ENCODE measurements around the gene VTCN1.

The VTCN1 gene

DNA sequence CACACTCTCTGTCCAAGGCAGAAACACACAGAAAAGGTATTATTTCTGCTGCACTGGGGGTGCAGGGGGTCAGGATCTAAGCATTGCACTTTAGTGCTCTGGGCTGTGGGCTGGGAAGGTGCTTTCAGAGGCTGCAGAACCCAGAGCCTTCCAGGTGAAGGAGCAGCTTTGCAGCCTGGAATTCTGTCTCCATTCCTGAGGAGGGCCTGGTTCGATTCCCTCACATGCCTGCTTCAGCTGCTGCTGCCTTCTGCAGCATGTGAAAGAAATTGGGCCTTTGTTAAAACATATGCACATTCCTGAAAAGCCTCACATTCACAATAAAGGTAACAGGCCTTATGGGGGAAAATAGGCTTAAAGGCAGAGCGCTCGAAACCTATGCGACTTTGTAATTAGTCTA, 35.9 kb downstream of the VTCN1 start:
- H2AFZ ChIP-seq (ENCODE audit: low read length): no peak overlapping the region
- no peaks in the 10 kb centered on the region for H4K20me1 ChIP-seq (ENCODE audit: insufficient read depth, low read length)
- H3K9me3 ChIP-seq (replicated peaks; ENCODE audit: insufficient read depth, low read length): no peaks in the 10 kb centered on the region
- no peaks in the 10 kb centered on the region for H3K27me3 ChIP-seq (replicated peaks; ENCODE audit: insufficient read depth, low read length)
- no peaks in the 10 kb centered on the region for H3K36me3 ChIP-seq (replicated peaks; ENCODE audit: insufficient read depth, low read length)
- no peak overlapping the region for H3K9ac ChIP-seq (ENCODE audit: low read length)
- no peaks in the 10 kb centered on the region for H3K79me2 ChIP-seq (ENCODE audit: low read length)
- TF ChIP-seq EZH2phosphoT487 (IDR thresholded peaks at IDR 0.05; ENCODE audit: low read length) (no peak), EZH2 (optimal IDR thresholded peaks at IDR 0.05; ENCODE audit: low read depth, low read length) (no peak)
- H3K9me2 ChIP-seq (replicated peaks; ENCODE audit: insufficient read depth, low read length): no peaks in the 10 kb centered on the region
- no peaks in the 10 kb centered on the region for H3F3A ChIP-seq (ENCODE audit: insufficient read depth, low read length)
- no peaks in the 10 kb centered on the region for H3K4me1 ChIP-seq (ENCODE audit: low read length)
- no peak for DNase-seq
- no peak overlapping the region for H3K4me3 ChIP-seq (ENCODE audit: low read length)
- no peak overlapping the region for H3K4me2 ChIP-seq (ENCODE audit: low read depth, low read length)
- no peak overlapping the region for H3K27ac ChIP-seq (ENCODE audit: low read length)

DNA sequence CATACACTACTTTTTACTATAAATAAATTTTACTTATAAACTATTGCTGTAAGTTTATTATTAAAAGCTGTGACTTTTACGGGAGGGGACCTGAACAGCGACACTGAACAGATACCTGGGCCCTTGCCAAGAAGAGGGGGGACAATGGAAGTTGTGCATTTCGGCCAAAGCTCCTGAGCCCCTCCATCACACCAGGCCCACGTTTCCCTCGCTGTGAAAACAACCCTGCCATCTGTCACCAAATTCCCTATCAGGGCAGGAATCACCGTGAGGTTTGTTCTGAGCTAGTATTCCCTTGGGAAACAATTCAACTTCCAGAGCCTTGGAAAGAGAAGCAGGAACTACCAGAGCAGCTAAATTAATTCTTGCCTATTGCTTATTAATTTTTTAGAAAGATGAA, 37.0 kb downstream of the VTCN1 start:
- H2AFZ ChIP-seq (ENCODE audit: low read length): no peak overlapping the region
- H3K4me3 ChIP-seq (ENCODE audit: low read length): no peak overlapping the region
- no peaks in the 10 kb centered on the region for H3K9me3 ChIP-seq (replicated peaks; ENCODE audit: insufficient read depth, low read length)
- no peak overlapping the region for H3K4me2 ChIP-seq (ENCODE audit: low read depth, low read length)
- no peaks in the 10 kb centered on the region for H3K36me3 ChIP-seq (replicated peaks; ENCODE audit: insufficient read depth, low read length)
- H3K27me3 ChIP-seq (replicated peaks; ENCODE audit: insufficient read depth, low read length): no peaks in the 10 kb centered on the region
- H3K79me2 ChIP-seq (ENCODE audit: low read length): no peaks in the 10 kb centered on the region
- no peaks in the 10 kb centered on the region for H4K20me1 ChIP-seq (ENCODE audit: insufficient read depth, low read length)
- DNase-seq: no peak
- H3F3A ChIP-seq (ENCODE audit: insufficient read depth, low read length): no peaks in the 10 kb centered on the region
- no peaks in the 10 kb centered on the region for H3K9me2 ChIP-seq (replicated peaks; ENCODE audit: insufficient read depth, low read length)
- no peaks in the 10 kb centered on the region for H3K4me1 ChIP-seq (ENCODE audit: low read length)
- no peak overlapping the region for H3K27ac ChIP-seq (ENCODE audit: low read length)
- TF ChIP-seq EZH2 (optimal IDR thresholded peaks at IDR 0.05; ENCODE audit: low read depth, low read length) (no peak), EZH2phosphoT487 (IDR thresholded peaks at IDR 0.05; ENCODE audit: low read length) (no peak)
- H3K9ac ChIP-seq (ENCODE audit: low read length): no peak overlapping the region

DNA sequence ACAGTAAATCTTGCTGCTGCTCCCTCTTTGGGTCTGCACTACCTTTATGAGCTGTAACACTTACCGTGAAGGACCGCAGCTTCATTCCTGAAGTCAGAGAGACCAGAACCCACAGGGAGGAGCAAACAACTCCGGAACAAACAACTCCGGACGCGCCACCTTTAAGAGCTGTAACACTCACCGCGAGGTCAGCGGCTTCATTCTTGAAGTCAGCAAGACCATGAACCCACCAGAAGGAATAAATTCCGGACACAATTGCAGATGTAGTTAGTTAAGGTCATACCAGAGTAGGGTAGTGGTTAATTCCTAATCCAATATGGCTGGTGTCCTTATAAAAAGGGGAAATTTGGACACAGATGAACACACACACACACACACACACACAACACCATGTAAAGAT, 37.7 kb downstream of the VTCN1 start:
- Histone ChIP-seq H3K9ac (ENCODE audit: low read length) (no peak overlapping the region), H3K4me2 (ENCODE audit: low read depth, low read length) (no peak overlapping the region), H3F3A (ENCODE audit: insufficient read depth, low read length) (no peaks in the 10 kb centered on the region), H3K4me3 (ENCODE audit: low read length) (no peak overlapping the region), H3K4me1 (ENCODE audit: low read length) (no peaks in the 10 kb centered on the region), H3K9me2 (replicated peaks; ENCODE audit: insufficient read depth, low read length) (no peaks in the 10 kb centered on the region), H3K27ac (ENCODE audit: low read length) (no peak overlapping the region), H4K20me1 (ENCODE audit: insufficient read depth, low read length) (no peaks in the 10 kb centered on the region), H3K36me3 (replicated peaks; ENCODE audit: insufficient read depth, low read length) (no peaks in the 10 kb centered on the region), H3K9me3 (replicated peaks; ENCODE audit: insufficient read depth, low read length) (no peaks in the 10 kb centered on the region), H2AFZ (ENCODE audit: low read length) (no peak overlapping the region), H3K79me2 (ENCODE audit: low read length) (no peaks in the 10 kb centered on the region), H3K27me3 (replicated peaks; ENCODE audit: insufficient read depth, low read length) (no peaks in the 10 kb centered on the region)
- TF ChIP-seq EZH2 (optimal IDR thresholded peaks at IDR 0.05; ENCODE audit: low read depth, low read length) (no peak), EZH2phosphoT487 (IDR thresholded peaks at IDR 0.05; ENCODE audit: low read length) (no peak)
- TF ChIP-seq, protein P1, sequence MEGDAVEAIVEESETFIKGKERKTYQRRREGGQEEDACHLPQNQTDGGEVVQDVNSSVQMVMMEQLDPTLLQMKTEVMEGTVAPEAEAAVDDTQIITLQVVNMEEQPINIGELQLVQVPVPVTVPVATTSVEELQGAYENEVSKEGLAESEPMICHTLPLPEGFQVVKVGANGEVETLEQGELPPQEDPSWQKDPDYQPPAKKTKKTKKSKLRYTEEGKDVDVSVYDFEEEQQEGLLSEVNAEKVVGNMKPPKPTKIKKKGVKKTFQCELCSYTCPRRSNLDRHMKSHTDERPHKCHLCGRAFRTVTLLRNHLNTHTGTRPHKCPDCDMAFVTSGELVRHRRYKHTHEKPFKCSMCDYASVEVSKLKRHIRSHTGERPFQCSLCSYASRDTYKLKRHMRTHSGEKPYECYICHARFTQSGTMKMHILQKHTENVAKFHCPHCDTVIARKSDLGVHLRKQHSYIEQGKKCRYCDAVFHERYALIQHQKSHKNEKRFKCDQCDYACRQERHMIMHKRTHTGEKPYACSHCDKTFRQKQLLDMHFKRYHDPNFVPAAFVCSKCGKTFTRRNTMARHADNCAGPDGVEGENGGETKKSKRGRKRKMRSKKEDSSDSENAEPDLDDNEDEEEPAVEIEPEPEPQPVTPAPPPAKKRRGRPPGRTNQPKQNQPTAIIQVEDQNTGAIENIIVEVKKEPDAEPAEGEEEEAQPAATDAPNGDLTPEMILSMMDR (IDR thresholded peaks at IDR 0.05; ENCODE audit: low read length): no peak
- DNase-seq: no peak

DNA sequence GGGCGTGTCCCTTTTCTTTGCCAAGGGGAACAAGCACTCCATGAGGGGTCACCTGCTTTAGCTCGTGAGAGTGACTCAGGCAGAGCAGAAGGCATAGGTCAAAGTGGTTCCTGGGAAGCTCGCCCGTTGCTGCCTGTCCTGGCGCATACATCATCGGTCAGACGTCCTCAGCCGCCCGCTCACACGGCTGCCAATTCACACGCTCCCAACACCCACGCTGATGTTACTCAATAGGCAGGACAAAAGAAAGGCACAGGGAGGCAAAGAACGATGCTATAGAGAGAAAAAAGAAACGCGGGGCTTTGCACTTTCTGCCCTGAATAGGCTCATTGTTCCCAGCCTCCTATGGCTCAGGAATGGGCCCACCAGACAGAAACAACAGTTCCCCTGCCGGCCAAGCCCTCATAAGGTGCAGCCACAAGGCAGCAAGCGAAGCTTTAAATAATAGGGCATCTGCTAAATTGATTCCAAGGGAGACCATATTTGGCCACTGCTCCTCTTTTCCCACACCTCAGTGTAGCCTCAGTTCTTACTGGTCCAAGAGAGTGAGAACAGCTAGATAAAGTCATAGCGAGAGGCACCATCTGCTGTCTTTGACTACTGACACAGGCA, 38.7 kb downstream of the VTCN1 start:
- TF ChIP-seq, protein P1 (IDR thresholded peaks at IDR 0.05; ENCODE audit: low read length): no peak
- TF ChIP-seq EZH2 (optimal IDR thresholded peaks at IDR 0.05; ENCODE audit: low read depth, low read length) (no peak), EZH2phosphoT487 (IDR thresholded peaks at IDR 0.05; ENCODE audit: low read length) (no peak)
- H3K27ac ChIP-seq (ENCODE audit: low read length): no peak overlapping the region
- H3K4me2 ChIP-seq (ENCODE audit: low read depth, low read length): no peak overlapping the region
- no peaks in the 10 kb centered on the region for H3K9me3 ChIP-seq (replicated peaks; ENCODE audit: insufficient read depth, low read length)
- H3K9ac ChIP-seq (ENCODE audit: low read length): no peak overlapping the region
- H3K4me1 ChIP-seq (ENCODE audit: low read length): no peaks in the 10 kb centered on the region
- H3K36me3 ChIP-seq (replicated peaks; ENCODE audit: insufficient read depth, low read length): no peaks in the 10 kb centered on the region
- no peaks in the 10 kb centered on the region for H3K79me2 ChIP-seq (ENCODE audit: low read length)
- no peaks in the 10 kb centered on the region for H3K27me3 ChIP-seq (replicated peaks; ENCODE audit: insufficient read depth, low read length)
- no peak overlapping the region for H3K4me3 ChIP-seq (ENCODE audit: low read length)
- DNase-seq: no peak
- no peak overlapping the region for H2AFZ ChIP-seq (ENCODE audit: low read length)
- H3F3A ChIP-seq (ENCODE audit: insufficient read depth, low read length): no peaks in the 10 kb centered on the region
- H4K20me1 ChIP-seq (ENCODE audit: insufficient read depth, low read length): no peaks in the 10 kb centered on the region
- H3K9me2 ChIP-seq (replicated peaks; ENCODE audit: insufficient read depth, low read length): no peaks in the 10 kb centered on the region
